Measurements from ENCODE around the gene SDF2L1. TPM values are rescaled to one million over a fixed set of nuclear protein-coding genes. Genes with fewer than 3 reads are reported as not detected.

SDF2L1 gene
- total RNA-seq, 1 donor from 2014 or later: 32.4 TPM

DNA sequence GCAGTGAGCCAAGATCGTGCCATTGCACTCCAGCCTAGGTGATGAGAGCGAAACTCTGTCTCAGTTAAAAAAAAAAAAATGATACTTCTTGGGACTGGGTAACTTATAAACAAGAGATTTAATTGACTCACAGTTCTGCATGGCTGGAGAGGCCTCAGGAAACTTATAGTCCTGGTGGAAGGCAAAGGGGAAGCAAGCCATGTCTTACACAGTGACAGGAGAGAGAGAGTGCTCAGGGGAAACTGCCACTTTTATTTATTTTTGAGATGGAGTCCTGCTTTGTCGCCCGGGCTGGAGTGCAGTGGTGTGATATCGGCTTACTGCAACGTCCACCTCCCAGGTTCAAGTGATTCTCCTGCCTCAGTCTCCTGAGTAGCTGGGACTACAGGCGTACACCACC lies 8.2 kb downstream of the SDF2L1 start:
- H3K27me3 Mint-ChIP-seq (ENCODE audit: unreplicated experiment): peaks cover 5% of the 10 kb centered on the region
- no peak overlapping the region for H3K27ac Mint-ChIP-seq (ENCODE audit: unreplicated experiment)
- TF ChIP-seq, protein P1, sequence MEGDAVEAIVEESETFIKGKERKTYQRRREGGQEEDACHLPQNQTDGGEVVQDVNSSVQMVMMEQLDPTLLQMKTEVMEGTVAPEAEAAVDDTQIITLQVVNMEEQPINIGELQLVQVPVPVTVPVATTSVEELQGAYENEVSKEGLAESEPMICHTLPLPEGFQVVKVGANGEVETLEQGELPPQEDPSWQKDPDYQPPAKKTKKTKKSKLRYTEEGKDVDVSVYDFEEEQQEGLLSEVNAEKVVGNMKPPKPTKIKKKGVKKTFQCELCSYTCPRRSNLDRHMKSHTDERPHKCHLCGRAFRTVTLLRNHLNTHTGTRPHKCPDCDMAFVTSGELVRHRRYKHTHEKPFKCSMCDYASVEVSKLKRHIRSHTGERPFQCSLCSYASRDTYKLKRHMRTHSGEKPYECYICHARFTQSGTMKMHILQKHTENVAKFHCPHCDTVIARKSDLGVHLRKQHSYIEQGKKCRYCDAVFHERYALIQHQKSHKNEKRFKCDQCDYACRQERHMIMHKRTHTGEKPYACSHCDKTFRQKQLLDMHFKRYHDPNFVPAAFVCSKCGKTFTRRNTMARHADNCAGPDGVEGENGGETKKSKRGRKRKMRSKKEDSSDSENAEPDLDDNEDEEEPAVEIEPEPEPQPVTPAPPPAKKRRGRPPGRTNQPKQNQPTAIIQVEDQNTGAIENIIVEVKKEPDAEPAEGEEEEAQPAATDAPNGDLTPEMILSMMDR (IDR thresholded peaks at IDR 0.05; ENCODE audit: unreplicated experiment): no peak
- DNase-seq (ENCODE audit: low spot score): no peak
- peaks cover 9% of the 10 kb centered on the region for H3K4me1 Mint-ChIP-seq (ENCODE audit: unreplicated experiment)
- no peak overlapping the region for H3K4me3 Mint-ChIP-seq (ENCODE audit: unreplicated experiment)
- no peaks in the 10 kb centered on the region for H3K9me3 Mint-ChIP-seq (ENCODE audit: unreplicated experiment)
- H3K36me3 Mint-ChIP-seq (ENCODE audit: low read depth, unreplicated experiment): peaks cover 4% of the 10 kb centered on the region

DNA sequence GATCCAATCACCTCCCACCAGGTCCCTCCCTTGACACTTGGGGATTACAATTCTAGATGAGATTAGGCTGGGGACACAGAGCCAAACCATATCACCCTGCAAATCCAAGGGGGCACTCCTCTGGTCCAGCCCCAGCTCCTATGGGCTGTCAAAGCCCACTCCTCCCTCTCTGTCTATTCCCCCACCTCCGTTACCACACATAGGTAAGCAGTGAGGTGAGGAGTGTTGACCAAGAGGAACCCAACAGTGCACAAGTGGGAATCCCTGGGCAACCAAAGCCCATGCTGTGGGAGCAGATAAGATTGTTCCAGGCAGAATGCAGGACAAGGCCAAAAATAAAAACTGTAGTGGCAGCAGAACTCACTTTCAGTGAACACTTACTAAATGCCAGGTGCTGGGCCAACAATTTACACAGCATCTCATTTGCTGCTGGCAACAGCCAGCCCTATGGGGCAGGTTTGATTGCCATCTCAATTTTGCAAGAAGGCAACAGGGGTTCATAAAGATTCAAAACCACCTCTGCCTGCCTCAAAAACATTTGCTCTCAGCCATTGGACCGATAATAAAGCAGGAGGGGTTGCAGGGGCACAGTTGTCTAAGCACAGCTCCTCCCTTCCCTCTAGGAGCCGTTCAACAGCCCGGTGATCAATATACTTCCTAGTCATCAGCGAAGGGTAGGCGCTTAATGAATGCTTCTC lies 8.9 kb downstream of the SDF2L1 start:
- Mint-ChIP-seq H3K4me1 (ENCODE audit: unreplicated experiment) (peaks cover 9% of the 10 kb centered on the region), H3K4me3 (ENCODE audit: unreplicated experiment) (peak overlapping the region; percentile 89), H3K9me3 (ENCODE audit: unreplicated experiment) (no peaks in the 10 kb centered on the region), H3K27ac (ENCODE audit: unreplicated experiment) (peak overlapping the region; percentile 45), H3K27me3 (ENCODE audit: unreplicated experiment) (peaks cover 3% of the 10 kb centered on the region), H3K36me3 (ENCODE audit: low read depth, unreplicated experiment) (peaks cover 4% of the 10 kb centered on the region)
- TF ChIP-seq, protein P1 (IDR thresholded peaks at IDR 0.05; ENCODE audit: unreplicated experiment): no peak
- DNase-seq (ENCODE audit: low spot score): no peak

DNA sequence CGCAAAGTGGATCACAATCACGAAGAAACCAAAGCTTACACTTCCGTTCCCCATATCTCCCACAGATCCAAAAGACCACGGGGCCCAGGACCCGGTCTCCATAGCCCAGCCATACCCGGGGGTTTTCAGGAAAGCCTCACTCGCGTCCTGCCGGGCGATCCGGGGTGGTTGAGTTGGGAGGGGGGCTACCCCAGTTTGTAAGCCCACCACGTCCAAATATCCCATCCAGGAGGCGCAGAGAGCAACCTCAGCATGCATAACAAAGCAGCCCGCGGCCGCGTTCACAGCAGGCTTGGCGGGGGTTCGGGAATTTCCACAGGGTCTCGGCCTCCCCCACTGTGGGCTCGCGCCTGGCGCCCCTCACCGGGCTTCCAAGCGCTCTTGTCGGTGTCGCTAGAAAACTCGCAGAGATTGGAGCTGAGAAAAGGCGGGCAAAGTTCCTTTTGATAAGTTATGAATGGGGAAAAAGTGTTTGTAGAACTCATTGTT lies 9.5 kb downstream of the SDF2L1 start:
- H3K9me3 Mint-ChIP-seq (ENCODE audit: unreplicated experiment): no peaks in the 10 kb centered on the region
- peak overlapping the region; percentile 89 for H3K4me3 Mint-ChIP-seq (ENCODE audit: unreplicated experiment)
- TF ChIP-seq, protein P1 (IDR thresholded peaks at IDR 0.05; ENCODE audit: unreplicated experiment): no peak
- H3K4me1 Mint-ChIP-seq (ENCODE audit: unreplicated experiment): peaks cover 12% of the 10 kb centered on the region
- H3K36me3 Mint-ChIP-seq (ENCODE audit: low read depth, unreplicated experiment): peaks cover 4% of the 10 kb centered on the region
- peaks cover 4% of the 10 kb centered on the region for H3K27me3 Mint-ChIP-seq (ENCODE audit: unreplicated experiment)
- peak; percentile 24 for DNase-seq (ENCODE audit: low spot score)
- peak overlapping the region; percentile 45 for H3K27ac Mint-ChIP-seq (ENCODE audit: unreplicated experiment)

GRCh38 chr22:21652010-21652546 lies 10.0 kb downstream of the SDF2L1 start:
- no peak overlapping the region for H3K27ac Mint-ChIP-seq (ENCODE audit: unreplicated experiment)
- H3K4me1 Mint-ChIP-seq (ENCODE audit: unreplicated experiment): peaks cover 16% of the 10 kb centered on the region
- no peaks in the 10 kb centered on the region for H3K9me3 Mint-ChIP-seq (ENCODE audit: unreplicated experiment)
- TF ChIP-seq, protein P1 (IDR thresholded peaks at IDR 0.05; ENCODE audit: unreplicated experiment): no peak
- peaks cover 6% of the 10 kb centered on the region for H3K36me3 Mint-ChIP-seq (ENCODE audit: low read depth, unreplicated experiment)
- H3K27me3 Mint-ChIP-seq (ENCODE audit: unreplicated experiment): peaks cover 7% of the 10 kb centered on the region
- H3K4me3 Mint-ChIP-seq (ENCODE audit: unreplicated experiment): peak overlapping the region; percentile 89
- DNase-seq (ENCODE audit: low spot score): peak; percentile 83

Measured in endothelial cell (in vitro differentiated cells).